HepG2 (cell line): Measurements from ENCODE around the gene SMAD1. TPM values are rescaled to one million over a fixed set of nuclear protein-coding genes. Genes with fewer than 3 reads are reported as not detected.

ENCODE experiments used
- ATAC-seq: fragments of 200-7000 bp; cut with Tn5 transposase; 3 replicates; pipeline ENCODE4 v1.9.1; 2020; ENCODE audit warnings: mild to moderate bottlenecking, moderate library complexity
- BruUV-seq: library from RNA; stranded (reverse); fragments of 400-500 nt; replicated peaks from 2 replicates; lab custom pipeline; 2021; lab: Mats Ljungman, UMichigan
- CTCF ChIA-PET: fragments of 300-600 bp; formaldehyde crosslinking; extraction: SDS; loops from one replicate; lab custom pipeline; 2021; ENCODE audit warnings: low total read pairs, inconsistent platforms, low intra/inter-chr PET ratio; lab: Yijun Ruan, JAX
- POLR2A ChIA-PET: fragments of 350-600 bp; sonication (Branson Sonifier 250); formaldehyde crosslinking; loops from one replicate; lab custom pipeline; 2020; ENCODE audit warnings: antibody characterized with exemption, inconsistent platforms; lab: Yijun Ruan, JAX
- DNase-seq: peaks from one replicate; pipeline ENCODE4 v3.0.0-alpha.2; 2015; ENCODE audit warnings: low spot score
- FAIRE-seq: peaks from 3 replicates; lab custom pipeline; 2011; peaks lifted over from hg19 to GRCh38; lab: Jason Lieb, UNC
- H2AFZ ChIP-seq: one replicate; pipeline ENCODE4 v1.6.1; 2011; ENCODE audit warnings: low read length, inconsistent platforms
- H3K27ac ChIP-seq: fragments of 300-600 bp; 3 replicates; pipeline ENCODE4 v1.8.0; 2011; ENCODE audit warnings: mixed run types, mild to moderate bottlenecking, mixed read lengths, low read length, inconsistent platforms; ENCODE audit not compliant: insufficient read depth; ENCODE audit errors: extremely low read length
- H3K27me3 ChIP-seq, 2 experiments: fragments of 200-600 bp in 1 of 2; 2 replicates in 1 of 2; 3 replicates in 1 of 2; pipeline versions ENCODE4 v1.6.0 to v1.8.0; 2011; ENCODE audit warnings: low read length in 2 of 2, mild to moderate bottlenecking in 2 of 2, moderate library complexity in 2 of 2, inconsistent platforms in 1 of 2; ENCODE audit not compliant: insufficient read depth in 2 of 2, control insufficient read depth in 1 of 2
- H3K36me3 ChIP-seq, 2 experiments: fragments of 200-600 bp in 1 of 2; replicated peaks in 1 of 2; 2 replicates in 1 of 2; 3 replicates in 1 of 2; pipeline versions ENCODE4 v1.5.1 to v1.8.0; 2011; ENCODE audit warnings: low read length in 2 of 2, inconsistent platforms in 1 of 2; ENCODE audit not compliant: insufficient read depth in 2 of 2, control insufficient read depth in 1 of 2
- H3K4me1 ChIP-seq: 2 replicates; pipeline ENCODE4 v1.5.1; 2012; ENCODE audit warnings: low read length, inconsistent platforms; ENCODE audit not compliant: insufficient read depth
- H3K4me2 ChIP-seq: 2 replicates; pipeline ENCODE4 v1.6.0; 2011; ENCODE audit warnings: low read depth, low read length, inconsistent platforms
- H3K4me3 ChIP-seq, 3 experiments: fragments of 200-600 bp in 1 of 3; sonication (generic), shearing (Covaris generic) in 1 of 3; replicated peaks in 1 of 3; 2 replicates each; pipeline ENCODE4 v1.5.1; 2011 to 2016; ENCODE audit warnings: low read length in 3 of 3, inconsistent platforms in 2 of 3, low read depth in 2 of 3, mild to moderate bottlenecking in 2 of 3, control low read depth in 1 of 3, mixed read lengths in 1 of 3; ENCODE audit not compliant: insufficient read depth in 1 of 3
- H3K79me2 ChIP-seq: one replicate; pipeline ENCODE4 v1.6.1; 2011; ENCODE audit warnings: low read length, inconsistent platforms; ENCODE audit not compliant: insufficient read depth
- H3K9ac ChIP-seq: 2 replicates; pipeline ENCODE4 v1.6.0; 2011; ENCODE audit warnings: mild to moderate bottlenecking, low read depth, low read length, inconsistent platforms; ENCODE audit not compliant: insufficient read depth
- H3K9me3 ChIP-seq: 2 replicates; pipeline ENCODE4 v1.5.1; 2012; ENCODE audit warnings: mild to moderate bottlenecking, low read length
- H4K20me1 ChIP-seq: 2 replicates; pipeline ENCODE4 v1.6.0; 2011; ENCODE audit warnings: inconsistent platforms, mild to moderate bottlenecking, low read length, moderate library complexity; ENCODE audit not compliant: insufficient read depth
- EED ChIP-seq: sonication (generic); formaldehyde crosslinking; IDR thresholded peaks from 2 replicates; pipeline ENCODE4 v1.5.0; 2020; ENCODE audit warnings: mild to moderate bottlenecking, missing genetic modification reagents
- ELF3 ChIP-seq: IDR thresholded peaks from 2 replicates; pipeline ENCODE4 v1.6.1; 2016; ENCODE audit warnings: missing genetic modification reagents, missing compliant biosample characterization
- SOX5 ChIP-seq: IDR thresholded peaks from 2 replicates; pipeline ENCODE4 v1.6.1; 2016; ENCODE audit warnings: borderline replicate concordance
- TMF1 ChIP-seq: sonication (generic); formaldehyde crosslinking; IDR thresholded peaks from 2 replicates; pipeline ENCODE4 v1.8.1; 2022; ENCODE audit warnings: low read depth, missing genetic modification reagents
- ZBTB7B ChIP-seq: sonication (generic); formaldehyde crosslinking; IDR thresholded peaks from 2 replicates; pipeline ENCODE4 v1.4.0; 2020; ENCODE audit warnings: missing genetic modification reagents
- ZNF232 ChIP-seq: sonication (generic); formaldehyde crosslinking; IDR thresholded peaks from 2 replicates; pipeline ENCODE4 v1.4.0; 2020; ENCODE audit warnings: missing genetic modification reagents, borderline replicate concordance
- ZNF747 ChIP-seq: sonication (generic); formaldehyde crosslinking; IDR thresholded peaks from 2 replicates; pipeline ENCODE4 v1.8.1; 2023; ENCODE audit warnings: missing genetic modification reagents, mild to moderate bottlenecking, borderline replicate concordance
- WGBS: methylation state at CpG from one replicate; pipeline ENCODE4 v1.1.6; 2017; ENCODE audit warnings: low lambda C conversion rate; 5-methylcytosine and 5-hydroxymethylcytosine counted together
- in situ Hi-C: cut with HindIII; loops from 2 replicates; pipeline ENCODE4 v1.10.0; 2017; ENCODE audit warnings: low pct_unique_long_range_greater_than_20kb; ENCODE audit not compliant: extremely low pct_ligation_motif_present
- intact Hi-C: fragments of 100-400 bp; cut with micrococcal nuclease; formaldehyde crosslinking; loops from one replicate; pipeline ENCODE4 v1.10.0; 2022; ENCODE audit not compliant: unreplicated experiment
- polyA plus RNA-seq, 8 experiments: library from polyadenylated mRNA; depleted of rRNA in 3 of 8; stranded (reverse) in 7 of 8; unstranded in 1 of 8; fragments of >200 nt; fragmentation: Illumina TruSeq in 4 of 8; extraction: Trizol in 4 of 8; gene quantifications; 2 replicates each; pipeline versions ENCODE4 v1.2.1 to v1.2.3, GENCODE V29; 2011 to 2016; ENCODE audit warnings: low read depth in 4 of 8, missing spikeins in 1 of 8, mixed read lengths in 1 of 8; ENCODE audit not compliant: insufficient read depth in 1 of 8
- total RNA-seq, 5 experiments: library from RNA; depleted of rRNA; stranded (reverse); fragments of >200 nt; fragmentation: Illumina TruSeq; extraction: Trizol; gene quantifications; 2 replicates each; pipeline ENCODE4 v1.2.3, GENCODE V29; 2016; ENCODE audit warnings: low read depth in 1 of 5
- TF ChIP-seq, protein P1 (sequence below): IDR thresholded peaks from 2 replicates; pipeline ENCODE4 v1.6.1; 2018; ENCODE audit warnings: missing genetic modification reagents
- TF ChIP-seq, protein P2 (sequence below): sonication (generic); formaldehyde crosslinking; IDR thresholded peaks from 2 replicates; pipeline ENCODE4 v1.4.0; 2020; ENCODE audit warnings: missing genetic modification reagents

Gene SMAD1
- total and polyA plus RNA-seq, 2 of the 13 experiments (the other 11 are each of a cell fraction or from before 2014, with no cell fraction given), result 12.7 to 16.6 TPM

DNA sequence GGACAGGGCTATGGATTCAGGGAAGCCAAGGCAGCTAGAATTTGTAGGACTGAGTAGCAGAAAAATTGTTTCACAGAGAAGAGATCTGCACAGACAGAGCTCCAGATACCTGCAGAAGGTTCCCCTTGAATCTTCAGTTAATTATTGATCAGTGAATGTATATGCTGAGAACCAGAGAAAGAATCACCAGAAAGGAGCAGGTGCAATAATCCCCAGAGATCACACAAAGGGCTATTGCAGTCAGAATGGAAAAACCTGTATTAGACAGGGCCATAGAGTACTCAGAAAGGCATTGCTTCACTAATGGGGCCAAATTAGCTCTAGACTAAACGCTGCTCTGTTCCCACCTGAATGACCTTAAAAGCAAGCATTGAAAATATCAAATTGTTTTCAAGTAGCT lies 35.5 kb upstream of the SMAD1 start:
- Histone ChIP-seq H3K27me3 (no peaks in the 10 kb centered on the region), H3K4me1 (no peaks in the 10 kb centered on the region), H3K79me2 (no peaks in the 10 kb centered on the region), H4K20me1 (no peaks in the 10 kb centered on the region), H2AFZ (no peak overlapping the region), H3K9me3 (no peaks in the 10 kb centered on the region), H3K36me3 (no peaks in the 10 kb centered on the region), H3K9ac (no peak overlapping the region), H3K4me2 (no peak overlapping the region), H3K4me3 (no peak overlapping the region), H3K27ac (no peak overlapping the region)
- WGBS, result 0% methylated on average over 1 of the region's 1 CpG
- FAIRE-seq (no peak), DNase-seq (no peak), ATAC-seq (no peak)
- in situ Hi-C loops, result no loop called here
- intact Hi-C loops, result no loop called here
- POLR2A ChIA-PET, result no interaction called here
- TF ChIP-seq, protein P1, sequence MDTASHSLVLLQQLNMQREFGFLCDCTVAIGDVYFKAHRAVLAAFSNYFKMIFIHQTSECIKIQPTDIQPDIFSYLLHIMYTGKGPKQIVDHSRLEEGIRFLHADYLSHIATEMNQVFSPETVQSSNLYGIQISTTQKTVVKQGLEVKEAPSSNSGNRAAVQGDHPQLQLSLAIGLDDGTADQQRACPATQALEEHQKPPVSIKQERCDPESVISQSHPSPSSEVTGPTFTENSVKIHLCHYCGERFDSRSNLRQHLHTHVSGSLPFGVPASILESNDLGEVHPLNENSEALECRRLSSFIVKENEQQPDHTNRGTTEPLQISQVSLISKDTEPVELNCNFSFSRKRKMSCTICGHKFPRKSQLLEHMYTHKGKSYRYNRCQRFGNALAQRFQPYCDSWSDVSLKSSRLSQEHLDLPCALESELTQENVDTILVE (CRISPR knock-in tag), result no peak
- TF ChIP-seq SOX5 (CRISPR knock-in tag) (no peak), ZBTB7B (CRISPR knock-in tag) (no peak), ZNF747 (CRISPR knock-in tag) (no peak), ELF3 (CRISPR knock-in tag) (no peak), ZNF232 (CRISPR knock-in tag) (no peak), TMF1 (CRISPR knock-in tag) (no peak), EED (CRISPR knock-in tag) (no peak)
- TF ChIP-seq, protein P2, sequence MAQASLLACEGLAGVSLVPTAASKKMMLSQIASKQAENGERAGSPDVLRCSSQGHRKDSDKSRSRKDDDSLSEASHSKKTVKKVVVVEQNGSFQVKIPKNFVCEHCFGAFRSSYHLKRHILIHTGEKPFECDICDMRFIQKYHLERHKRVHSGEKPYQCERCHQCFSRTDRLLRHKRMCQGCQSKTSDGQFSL (CRISPR knock-in tag), result no peak
- no TSS peak for BruUV-seq
- CTCF ChIA-PET, result no interaction called here
